OCI-LY7 (cell line): ENCODE measurements around the gene OSBPL7.

Experiments
- CTCF ChIP-seq: fragments of 200-600 bp; sonication (generic); conservative IDR thresholded peaks from 2 replicates; pipeline ENCODE4 v1.5.1; 2014; ENCODE audit warnings: mild to moderate bottlenecking, antibody characterized with exemption, low read length, moderate library complexity, mixed read lengths
- EZH2phosphoT487 ChIP-seq: fragments of 200-600 bp; sonication (generic); IDR thresholded peaks from 2 replicates; pipeline ENCODE4 v1.6.1; 2018; ENCODE audit warnings: low read depth, borderline replicate concordance, mild to moderate bottlenecking, mixed run types, antibody characterized with exemption, low read length, moderate library complexity, mixed read lengths

GRCh38 chr17:47831003-47831933 is 9.7 kb upstream of the OSBPL7 start, which contains the start of the genes LRRC46 and MRPL10:
- TF ChIP-seq CTCF = peak; percentile 77
- TF ChIP-seq EZH2phosphoT487 = no peak
